GM11168 (cell line): ENCODE data around the gene TMEM273.
"Not testable (repeated sequence)": the region's sequence is repeated elsewhere in the genome, so short reads cannot be mapped to it uniquely, and the experiment has no call there.

ENCODE experiments used
- in situ Hi-C: fragments of 300-500 bp; cut with MboI; formaldehyde crosslinking; loops from one replicate; pipeline ENCODE4 v1.12.0; 2022; ENCODE audit warnings: low sequenced_read_pairs; ENCODE audit not compliant: unreplicated experiment

TMEM273 gene

DNA sequence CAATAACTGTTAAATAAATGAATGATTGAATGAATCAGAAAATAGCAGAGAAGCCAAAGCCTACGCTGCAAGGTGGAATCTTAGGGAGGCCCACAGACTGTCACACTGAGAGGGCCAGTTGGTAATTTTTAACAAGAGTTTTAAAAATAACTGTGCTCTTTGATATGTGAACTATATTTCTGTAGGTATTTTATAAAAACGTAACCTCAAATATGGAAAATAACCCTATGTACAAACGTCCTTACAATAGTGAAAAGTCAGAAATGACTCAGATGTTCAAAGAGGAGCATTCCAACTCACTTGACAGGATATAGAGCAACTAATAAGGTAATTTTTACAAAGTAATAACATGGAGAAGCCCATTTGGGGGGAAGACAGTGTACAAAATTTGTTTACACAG, 18.9 kb upstream of the TMEM273 start:
- in situ Hi-C loops: no loop called here

DNA sequence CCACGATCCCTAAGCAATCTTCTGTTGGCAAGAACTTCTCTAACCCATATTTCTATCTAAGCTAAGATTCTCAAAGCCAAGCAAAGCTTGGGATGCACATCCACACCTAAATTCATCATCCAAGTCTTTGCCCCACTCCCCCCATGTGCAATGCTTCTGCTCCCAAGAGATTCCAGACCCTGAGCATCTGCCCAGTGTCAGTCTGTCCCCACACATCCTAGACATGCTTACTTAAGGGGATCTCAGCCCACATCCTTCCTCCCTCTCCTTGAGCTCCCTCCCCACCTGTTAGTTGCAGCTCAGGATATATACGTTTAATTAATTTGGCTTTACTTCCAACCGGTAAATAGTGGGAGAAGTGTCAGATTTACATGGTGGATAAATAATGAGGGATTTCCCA, 17.0 kb upstream of the TMEM273 start:
- in situ Hi-C loops: no loop called here

DNA sequence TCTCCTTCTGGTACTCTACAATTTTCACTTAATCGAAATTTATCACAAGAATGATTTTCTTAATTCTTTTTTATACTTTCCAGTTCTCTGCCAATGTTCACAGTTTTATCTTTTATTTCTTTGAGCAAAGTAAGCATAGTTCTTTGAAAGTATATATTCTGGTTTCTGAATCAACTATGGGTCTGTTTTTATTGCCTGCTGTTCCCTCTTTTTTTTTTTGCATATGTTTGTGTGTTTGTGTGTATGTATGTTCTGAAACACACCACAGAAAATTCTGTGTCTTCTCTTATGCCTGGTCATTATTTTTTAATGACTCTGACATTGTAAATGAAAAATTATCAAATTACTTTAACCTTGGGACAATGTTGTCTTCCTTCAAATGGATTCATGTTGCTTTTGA, 15.9 kb upstream of the TMEM273 start:
- in situ Hi-C loops: no loop called here

DNA sequence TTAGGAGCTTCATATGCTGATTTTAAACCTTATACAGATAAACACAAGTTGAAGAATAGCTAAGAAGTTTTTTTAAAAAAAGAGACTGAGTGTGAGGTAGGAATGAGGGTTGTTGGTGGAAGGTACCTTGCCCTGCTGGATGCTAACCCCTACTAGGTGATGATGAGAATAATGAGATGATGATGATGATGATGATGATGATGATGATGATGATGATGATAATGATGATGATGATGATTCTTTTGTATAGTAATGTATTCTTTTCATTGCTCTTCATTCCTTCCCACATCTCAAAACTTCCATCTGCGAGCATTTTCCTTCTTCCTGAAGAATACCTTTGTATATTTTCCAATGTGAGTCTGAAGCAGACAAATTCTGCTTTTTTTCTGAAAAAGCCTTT, 14.1 kb upstream of the TMEM273 start:
- in situ Hi-C loops: no loop called here

DNA sequence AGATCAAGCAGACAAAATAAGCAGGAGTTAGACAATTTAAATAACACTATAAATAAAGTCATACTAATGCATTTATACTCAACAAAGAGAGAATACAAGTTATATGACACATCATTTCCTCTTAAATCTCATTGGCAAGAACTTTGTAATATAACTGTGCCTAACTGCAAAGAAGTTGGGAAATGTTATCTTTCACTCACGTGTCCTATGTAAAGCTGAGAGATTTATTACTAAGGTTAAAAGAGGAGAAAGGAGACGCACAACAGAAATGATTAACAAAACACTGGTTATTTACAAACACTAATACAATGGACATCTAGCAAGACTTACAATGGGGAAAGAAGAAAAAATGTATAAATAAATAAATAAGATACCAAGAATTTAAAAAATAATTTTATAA, 12.7 kb upstream of the TMEM273 start:
- in situ Hi-C loops: no loop called here

DNA sequence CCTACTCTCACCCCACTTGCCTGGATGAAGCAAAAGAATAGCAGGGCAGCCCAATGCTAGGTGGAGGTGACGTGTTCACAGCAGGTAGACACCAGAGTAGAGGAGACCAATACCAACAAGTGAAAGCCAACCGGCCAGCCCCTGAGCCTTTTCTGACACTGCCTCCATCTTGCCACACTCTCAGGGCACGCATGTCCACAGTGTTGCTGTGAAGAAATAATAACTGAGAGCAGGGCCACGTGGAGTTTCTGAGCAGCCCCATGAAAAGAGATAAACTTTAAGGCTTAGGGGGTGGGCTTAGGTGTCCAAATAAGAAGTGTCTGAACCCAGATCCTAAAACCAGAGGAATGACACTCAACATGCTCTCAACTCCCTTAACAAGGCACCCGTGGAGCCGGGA, 9.0 kb upstream of the TMEM273 start:
- in situ Hi-C loops: no loop called here

DNA sequence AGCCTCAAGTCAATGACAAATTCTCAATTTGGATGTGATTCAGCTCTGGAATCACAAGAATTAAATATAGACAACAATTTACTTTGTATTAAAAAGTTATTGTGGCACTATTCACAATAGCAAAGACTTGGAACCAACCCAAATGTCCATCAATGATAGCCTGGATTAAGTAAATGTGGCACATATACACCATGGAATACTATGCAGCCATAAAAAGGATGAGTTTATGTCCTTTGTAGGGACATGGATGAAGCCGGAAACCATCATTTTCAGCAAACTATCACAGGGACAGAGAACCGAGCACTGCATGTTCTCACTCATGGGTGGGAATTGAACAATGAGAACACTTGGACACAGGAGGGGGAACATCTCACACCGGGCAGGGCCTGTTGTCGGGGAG, 7.7 kb upstream of the TMEM273 start:
- in situ Hi-C loops: not testable (repeated sequence)

DNA sequence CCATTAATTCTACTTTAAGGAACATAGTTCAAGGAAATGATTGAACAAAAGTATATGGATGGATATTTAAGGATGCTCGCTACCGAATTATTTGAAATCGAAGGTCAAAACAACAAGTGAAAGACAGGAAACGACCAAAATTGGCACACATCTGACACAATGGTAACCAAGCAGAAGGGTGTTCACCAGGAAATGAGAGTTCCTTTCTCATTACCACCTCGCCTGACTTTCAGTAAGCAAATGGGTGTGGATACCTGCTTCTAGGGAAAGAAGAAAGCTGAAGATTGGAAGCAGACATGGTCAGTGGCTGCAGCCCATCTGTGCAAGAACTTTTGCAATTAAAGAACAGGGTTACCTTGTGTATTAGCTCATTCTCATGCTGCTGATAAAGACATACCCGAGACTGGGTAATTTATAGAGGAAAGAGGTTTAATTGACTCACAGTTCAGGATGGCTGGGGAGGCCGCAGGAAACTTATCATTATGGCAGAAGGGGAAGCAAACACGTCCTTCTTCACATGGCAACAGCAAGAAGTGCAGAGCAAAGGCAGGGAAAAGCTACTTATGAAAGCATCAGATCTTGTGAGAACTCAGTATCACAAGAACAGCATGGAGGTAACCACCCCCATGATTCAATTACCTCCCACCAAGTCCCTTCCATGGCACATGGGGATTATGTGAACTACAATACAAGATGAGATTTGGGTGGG, 6.2 kb upstream of the TMEM273 start:
- in situ Hi-C loops: no loop called here

DNA sequence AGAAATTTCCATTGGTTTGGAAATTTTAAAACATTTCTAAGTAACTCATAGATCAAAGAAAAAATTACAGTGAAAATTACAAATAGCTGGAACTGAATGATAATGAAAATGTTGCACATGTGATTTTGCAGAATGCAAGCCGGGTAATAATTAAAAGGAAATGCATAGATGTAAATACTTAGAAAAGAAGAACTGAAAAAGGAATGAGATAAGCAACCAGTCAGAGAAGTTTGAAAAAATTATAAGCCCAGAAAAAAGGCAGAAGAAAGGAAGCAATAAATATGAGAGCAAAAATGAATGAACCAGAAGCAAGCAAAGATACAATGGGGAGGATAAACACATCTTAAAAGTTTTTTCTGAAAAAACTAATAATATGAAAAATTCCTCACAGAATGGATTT, 3.2 kb upstream of the TMEM273 start:
- in situ Hi-C loops: no loop called here

DNA sequence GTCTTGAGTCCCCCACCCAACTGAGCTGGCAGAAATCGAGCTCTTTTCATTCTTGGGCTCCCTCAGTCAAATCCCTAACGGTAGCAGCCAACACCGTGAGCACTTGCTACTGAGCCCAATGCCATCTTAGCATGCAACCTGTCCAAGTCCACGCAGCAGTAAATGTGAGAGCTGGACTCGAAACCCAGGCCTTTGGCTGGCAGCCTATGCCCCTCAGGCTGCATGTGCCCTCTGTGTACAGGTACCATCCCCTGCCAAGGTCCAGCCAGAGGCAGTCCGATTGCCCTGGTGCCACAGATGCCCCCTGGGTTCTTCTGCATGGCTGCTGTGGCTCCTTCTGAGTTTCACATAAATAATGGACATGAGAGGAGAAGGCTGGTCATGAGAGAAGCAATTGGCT, 1.2 kb upstream of the TMEM273 start:
- in situ Hi-C loops: no loop called here

DNA sequence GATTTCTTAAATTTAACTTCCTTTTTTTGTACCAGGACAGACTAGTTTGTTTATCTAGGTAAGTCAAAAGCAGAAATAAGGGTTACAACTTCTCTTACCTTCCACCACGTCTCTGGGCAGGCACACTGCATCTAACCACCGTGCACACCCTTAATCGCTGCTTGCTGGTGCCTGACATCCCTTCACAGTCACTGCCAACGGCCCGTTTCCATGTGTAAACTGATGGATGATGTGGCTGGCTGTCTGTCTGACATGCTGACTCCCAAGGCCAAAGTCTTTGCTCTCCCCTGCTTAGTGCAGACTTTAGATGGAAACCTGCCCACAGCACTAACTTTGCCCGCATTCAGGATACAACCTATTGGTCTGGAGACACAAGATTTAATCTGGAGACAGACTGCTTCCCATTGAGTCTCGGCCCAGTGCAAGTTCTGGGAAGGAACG, 1.1 kb downstream of the TMEM273 start:
- in situ Hi-C loops: no loop called here

DNA sequence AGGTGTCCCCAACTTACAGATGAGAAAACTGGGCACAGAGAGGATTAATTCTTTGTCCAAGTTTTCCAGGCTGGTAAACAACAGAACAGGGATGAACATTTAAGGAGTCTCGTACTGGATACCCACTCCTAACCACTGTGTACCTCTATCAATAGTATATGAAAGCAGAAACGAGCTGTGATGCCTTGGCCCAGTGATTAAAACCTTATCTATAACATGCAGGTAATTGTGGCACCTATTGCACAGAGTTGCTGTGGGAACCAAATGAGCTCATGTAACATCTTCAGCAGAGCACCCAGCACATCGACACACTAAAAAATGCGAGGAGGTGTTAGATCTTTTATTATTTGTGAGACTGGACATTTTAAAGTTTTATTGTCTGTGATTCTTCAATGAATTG, 1.6 kb downstream of the TMEM273 start:
- in situ Hi-C loops: no loop called here

DNA sequence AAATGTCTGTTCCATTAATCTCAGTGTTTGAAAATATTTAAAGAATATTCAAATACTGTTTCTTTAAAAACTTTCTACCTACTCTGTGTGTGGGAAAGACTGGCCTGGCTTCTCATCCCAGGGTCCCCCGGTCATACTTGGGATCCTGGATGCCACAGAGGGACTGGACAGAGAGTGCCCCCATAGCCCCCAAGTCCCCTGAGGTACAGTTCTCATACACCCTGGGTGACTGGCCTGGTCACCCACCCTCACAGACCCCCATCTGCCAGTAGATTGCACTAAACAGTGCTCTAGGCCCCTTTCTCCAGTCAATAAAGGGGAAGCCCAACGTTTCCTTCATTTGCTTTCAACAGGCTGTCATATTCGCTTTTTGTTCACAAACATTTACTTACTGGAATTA, 3.0 kb downstream of the TMEM273 start:
- in situ Hi-C loops: no loop called here

DNA sequence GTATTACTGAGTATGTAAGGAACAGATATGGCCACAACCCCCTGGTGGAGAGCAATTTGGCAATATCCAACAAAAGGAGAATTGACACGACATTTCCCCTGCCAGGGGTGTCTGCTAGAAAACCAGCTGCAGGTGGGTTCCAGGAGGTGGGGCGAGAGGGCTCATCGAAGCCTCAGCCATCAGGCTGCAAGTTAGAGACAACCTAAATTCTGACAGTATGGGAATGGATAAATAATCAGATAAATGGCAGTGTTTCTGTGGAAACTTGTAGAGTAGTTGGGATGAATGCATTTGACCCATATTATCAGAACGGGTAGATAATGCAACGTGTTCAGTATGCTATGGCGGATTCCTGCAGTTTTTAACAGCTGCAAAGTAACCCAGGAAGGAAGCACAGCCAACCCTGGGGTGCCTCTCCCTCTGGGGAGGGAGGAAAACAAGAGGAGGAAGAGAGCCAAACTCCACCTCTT, 3.5 kb downstream of the TMEM273 start:
- in situ Hi-C loops: no loop called here

DNA sequence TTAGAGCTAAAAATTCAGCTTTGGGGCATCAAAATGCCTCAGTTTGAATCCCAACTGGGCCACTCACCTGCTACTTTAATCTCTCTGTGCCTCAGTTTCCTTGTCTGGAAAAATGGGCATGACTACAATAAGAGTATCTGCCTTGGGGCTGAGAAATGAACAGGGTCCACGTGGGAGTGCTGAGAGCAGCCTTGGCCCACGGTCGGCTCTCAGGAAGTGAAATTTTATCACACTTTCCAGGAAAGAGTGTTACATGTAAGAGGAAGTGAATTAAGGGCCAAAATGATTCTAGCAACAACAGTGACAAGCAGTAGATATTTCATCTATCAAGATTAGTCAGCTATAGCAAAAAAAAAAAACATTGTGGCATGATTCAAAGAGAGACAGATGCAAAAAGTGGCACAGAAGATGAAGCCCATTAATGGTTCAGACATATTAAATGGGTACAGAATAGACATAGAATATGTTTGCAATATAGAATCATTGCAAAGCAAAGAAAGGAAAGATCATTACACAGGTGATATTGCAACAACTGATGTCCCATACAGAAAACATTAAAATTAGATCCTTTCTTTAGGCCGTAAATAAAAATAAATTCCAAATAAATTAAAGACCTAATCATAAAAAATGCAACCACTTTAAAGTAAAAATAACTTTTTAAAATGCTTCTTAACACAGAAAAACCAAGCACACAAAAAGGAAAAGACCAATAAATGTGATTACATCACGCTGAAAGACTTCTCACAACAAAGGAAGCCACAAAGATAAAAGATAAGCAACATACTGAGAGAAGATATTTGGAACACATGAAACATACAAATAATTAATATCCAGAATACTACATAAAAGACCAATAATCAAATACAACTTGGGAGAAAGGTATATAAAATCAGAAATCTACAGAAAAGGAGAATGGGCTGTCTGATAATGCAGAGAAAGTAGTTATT, 4.3 kb downstream of the TMEM273 start:
- in situ Hi-C loops: no loop called here

DNA sequence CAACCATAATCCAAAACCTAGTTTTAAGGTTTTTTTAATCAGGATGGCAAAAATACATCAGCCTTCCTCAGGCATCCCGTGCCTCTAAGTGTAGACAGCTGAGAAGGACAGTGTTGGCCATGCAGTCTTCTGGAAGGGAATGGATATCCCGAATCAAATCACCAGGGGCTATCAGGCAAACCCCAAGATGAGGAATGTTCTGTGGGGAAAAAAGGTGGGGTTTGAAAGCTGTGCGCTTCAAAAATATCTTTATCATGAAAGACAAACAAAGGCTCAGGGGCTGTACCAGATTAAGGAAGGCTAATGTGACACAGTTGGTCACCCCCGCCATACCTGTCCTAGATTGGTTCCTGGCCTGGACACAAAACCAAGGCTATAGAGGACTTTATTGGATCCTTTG, 5.4 kb downstream of the TMEM273 start:
- in situ Hi-C loops: no loop called here

DNA sequence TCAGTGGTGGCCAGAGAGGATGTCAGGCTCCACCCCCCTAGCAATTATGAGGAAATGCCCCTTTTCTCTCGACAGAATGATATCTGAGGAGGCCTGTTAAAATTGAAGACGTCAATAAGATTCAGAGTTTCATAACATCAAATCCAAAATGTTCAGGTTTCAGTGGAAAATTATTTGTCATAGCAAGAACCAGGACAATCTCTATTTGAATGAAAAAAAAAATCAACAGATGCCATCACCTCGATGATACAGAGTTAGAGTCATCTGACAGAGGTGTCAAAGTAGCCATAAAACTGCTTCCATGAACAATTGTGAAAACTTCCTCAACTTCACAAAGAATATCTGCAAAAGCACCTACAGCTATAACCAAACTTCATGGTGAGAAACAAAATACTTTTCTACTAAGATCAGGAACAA, 7.7 kb downstream of the TMEM273 start:
- in situ Hi-C loops: no loop called here

DNA sequence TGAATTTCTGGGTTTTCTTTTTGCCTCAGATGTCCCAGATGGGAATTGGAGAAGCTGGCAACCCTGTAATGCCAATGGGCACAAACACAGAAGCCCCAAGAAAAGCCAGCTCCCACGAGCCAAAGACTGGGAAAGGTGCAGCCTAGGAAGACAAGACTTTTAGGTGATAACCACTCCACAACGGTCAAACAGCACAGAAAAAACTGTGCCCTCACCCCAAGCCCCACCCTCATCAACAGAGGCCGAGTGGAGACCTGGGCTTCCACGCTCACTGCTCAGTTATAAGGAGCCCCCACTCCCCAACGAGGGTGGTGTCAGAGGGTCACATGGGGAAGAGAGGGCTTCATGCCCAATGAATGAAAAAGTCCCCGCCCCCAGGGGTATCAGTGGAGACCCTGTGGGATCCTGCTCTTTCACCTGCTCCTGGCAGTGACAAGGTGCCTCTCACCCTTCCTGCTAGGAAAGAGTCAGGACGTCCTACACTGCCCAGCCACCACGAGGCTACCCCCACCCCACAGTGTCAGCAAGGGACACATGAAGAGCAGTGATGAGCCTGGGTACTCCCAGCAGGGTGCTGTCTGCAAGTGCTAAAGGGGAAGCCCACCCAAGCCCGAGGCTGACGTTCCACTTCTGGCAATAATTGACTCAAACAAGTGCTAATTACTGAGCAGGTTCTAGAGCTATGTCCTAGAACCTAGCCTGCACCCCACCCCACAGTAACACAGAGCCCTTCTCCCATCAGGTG, 8.3 kb downstream of the TMEM273 start:
- in situ Hi-C loops: no loop called here

DNA sequence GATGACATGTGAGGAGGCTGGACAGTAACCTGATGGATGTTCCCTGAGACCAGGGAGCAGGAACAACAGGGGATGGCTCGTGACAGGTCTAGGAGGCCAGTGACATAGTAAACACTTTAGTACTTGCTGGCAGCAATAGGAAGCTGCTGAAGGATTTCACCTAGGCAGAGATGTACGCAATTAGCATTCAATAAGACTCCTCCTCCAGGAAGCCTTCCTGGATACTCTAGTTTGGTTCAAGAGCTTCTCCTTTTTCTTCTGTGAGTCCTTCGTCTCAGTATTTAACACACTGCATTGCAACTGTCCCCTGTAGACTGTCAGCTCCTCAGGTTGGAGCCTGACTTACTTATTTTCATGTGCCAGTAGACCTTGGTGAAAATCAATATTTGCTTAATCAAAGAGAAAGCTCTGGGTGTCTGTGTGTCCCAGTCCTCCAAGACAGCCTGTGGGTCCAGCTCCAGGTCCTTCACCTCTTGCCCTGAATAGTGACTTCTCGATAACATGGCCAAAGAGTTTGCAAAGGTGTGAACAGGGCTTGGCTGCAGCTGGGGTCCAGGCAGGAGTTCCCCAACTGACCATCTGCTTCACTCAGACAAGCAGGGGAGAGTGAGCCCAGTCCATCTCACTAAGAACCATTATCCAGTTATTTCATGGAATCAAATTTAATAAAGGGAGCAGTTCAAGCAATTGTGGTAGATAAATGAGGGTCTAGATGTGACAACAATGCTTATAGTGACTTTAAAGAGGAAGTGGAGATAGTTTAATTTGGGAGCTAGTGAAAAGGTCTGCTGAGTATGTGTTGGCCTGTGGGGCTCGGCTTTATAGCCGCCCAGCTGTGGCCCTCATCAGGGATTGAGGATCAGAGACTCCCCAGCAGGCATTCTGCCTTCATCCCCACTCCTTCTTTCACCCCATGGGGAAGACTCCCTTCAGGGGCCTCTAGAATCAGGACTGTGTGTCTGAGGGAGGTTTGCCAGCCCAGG, 9.4 kb downstream of the TMEM273 start:
- in situ Hi-C loops: no loop called here
